Ovary (tissue), 9 donors: Measurements from ENCODE around the gene HNRNPDL. TPM values are rescaled to one million over a fixed set of nuclear protein-coding genes. Genes with fewer than 3 reads are reported as not detected.

Experiments used
- DNase-seq, 5 donors: peaks; one replicate each; pipeline ENCODE4 v3.0.0-alpha.2; 2019 to 2020
- H3K27ac ChIP-seq, 2 donors: fragments of 200-600 bp; one replicate each; pipeline versions ENCODE4 v1.5.1 to v1.8.0; 2019 to 2022
- H3K27me3 ChIP-seq: fragments of 200-600 bp; one replicate; pipeline ENCODE4 v1.8.0; 2022
- H3K36me3 ChIP-seq: fragments of 200-600 bp; sonication (generic); one replicate; pipeline ENCODE4 v1.5.1; 2019
- H3K4me1 ChIP-seq: one replicate; pipeline ENCODE4 v1.8.1; 2013; ENCODE audit warnings: mild to moderate bottlenecking, moderate library complexity; ENCODE audit not compliant: insufficient read depth
- H3K4me3 ChIP-seq: fragments of 200-600 bp; sonication (generic); one replicate; pipeline ENCODE4 v1.5.1; 2017
- H3K9me3 ChIP-seq, 2 donors: fragments of 200-600 bp in 1 of 2; sonication (generic) in 1 of 2; one replicate each; pipeline versions ENCODE4 v1.5.1 to v1.8.1; 2013 to 2019; ENCODE audit warnings: mild to moderate bottlenecking in 1 of 2, moderate library complexity in 1 of 2
- EP300 ChIP-seq: sonication (generic); formaldehyde crosslinking; IDR thresholded peaks from one replicate; pipeline ENCODE4 v1.6.1; 2017; ENCODE audit warnings: antibody characterized with exemption
- POLR2A ChIP-seq: fragments of 450-650 bp; IDR thresholded peaks from one replicate; pipeline ENCODE4 v1.6.1; 2017; ENCODE audit warnings: antibody characterized with exemption, mild to moderate bottlenecking, moderate library complexity
- WGBS, 3 donors: extraction: QIAGEN DNeasy Blood & Tissue Kit in 1 of 3; methylation state at CpG; one replicate each; pipeline versions ENCODE4 v1.1.5 to v1.1.7; 2013 to 2017; 5-methylcytosine and 5-hydroxymethylcytosine counted together
- intact Hi-C, 4 donors: fragments of 100-400 bp; cut with DNase I; formaldehyde crosslinking; loops; one replicate each; pipeline versions ENCODE4 v1.11.0 to v1.15.1; 2022 to 2023
- polyA plus RNA-seq, 2 donors: library from polyadenylated mRNA; stranded (reverse); fragments of 200-250 nt in 1 of 2; fragments of 350-450 nt in 1 of 2; fragmentation: Illumina TruSeq in 1 of 2; extraction: RNeasy Lipid Tissue Mini Kit (QIAGEN cat#74804) in 1 of 2; gene quantifications; one replicate each; pipeline ENCODE4 v1.2.3, GENCODE V29; 2013 to 2014
- small RNA-seq: library from RNA; depleted of rRNA; stranded (forward); fragments of <200 nt; gene quantifications from one replicate; pipeline ENCODE3, GENCODE V24; 2016
- total RNA-seq, 7 donors: library from RNA; depleted of rRNA in 2 of 7; stranded (reverse); fragments of >200 nt in 2 of 7; fragmentation: NEBNext Ultra II Directional in 3 of 7; extraction: Animal tissue kit (Norgen Biotek cat#: 25700) in 3 of 7; gene quantifications; one replicate each; pipeline versions ENCODE4 v1.1.0 to v1.2.4, GENCODE V29; 2016 to 2023
- TF ChIP-seq, protein P1 (sequence below), 3 donors: fragments of 450-650 bp in 2 of 3; fragments of 200-600 bp in 1 of 3; IDR thresholded peaks; one replicate each; pipeline versions ENCODE4 v1.5.1 to v1.8.0; 2016 to 2022; ENCODE audit warnings: antibody characterized with exemption in 3 of 3, mild to moderate bottlenecking in 1 of 3
- donor health status: DM: no; HTN: no; CAD: no; lungs with moderate emphysema.
- donor health status: DM: no; HTN: no; CAD: no.
- donor health status: Bipolar disorder and iron deficiency.
- donor health status: DM: yes; HTN: yes; CAD: no.
- donor health status: DM: no; HTN: no; CAD: no.
- donor health status: DM: yes; HTN: yes; CAD: no.

The HNRNPDL gene
- total and polyA plus RNA-seq, 9 donors, result 204 to 406 (median 337) TPM

DNA sequence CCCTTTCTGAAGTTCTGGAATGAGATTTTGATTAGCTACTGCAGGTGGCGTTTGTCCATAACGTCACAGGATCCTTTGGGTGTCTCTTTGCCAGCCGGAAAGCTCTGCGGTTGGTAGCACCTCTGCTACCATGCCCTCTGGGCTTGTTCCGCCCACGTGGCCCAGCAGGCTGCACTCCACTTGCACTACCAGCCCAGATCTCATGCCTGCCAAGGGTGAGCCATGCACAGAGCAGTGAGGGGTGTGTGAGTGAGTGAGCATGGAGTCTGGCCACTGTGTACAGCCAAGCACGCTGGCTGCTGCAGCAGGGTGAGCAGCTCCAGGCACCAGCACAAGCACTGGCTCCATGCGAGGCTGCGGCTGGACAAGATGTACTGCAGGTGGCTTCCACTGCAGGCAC lies 49.9 kb downstream of the HNRNPDL start:
- Histone ChIP-seq H3K4me3 (no peak overlapping the region), H3K4me1 (peaks cover 3% of the 10 kb centered on the region), H3K27me3 (no peaks in the 10 kb centered on the region), H3K27ac (no peak overlapping the region), H3K36me3 (no peaks in the 10 kb centered on the region), H3K9me3 (no peaks in the 10 kb centered on the region)
- intact Hi-C loops, result no loop called here
- DNase-seq, result no peak
- TF ChIP-seq EP300, result no peak
- TF ChIP-seq POLR2A, result no peak
- TF ChIP-seq, protein P1, sequence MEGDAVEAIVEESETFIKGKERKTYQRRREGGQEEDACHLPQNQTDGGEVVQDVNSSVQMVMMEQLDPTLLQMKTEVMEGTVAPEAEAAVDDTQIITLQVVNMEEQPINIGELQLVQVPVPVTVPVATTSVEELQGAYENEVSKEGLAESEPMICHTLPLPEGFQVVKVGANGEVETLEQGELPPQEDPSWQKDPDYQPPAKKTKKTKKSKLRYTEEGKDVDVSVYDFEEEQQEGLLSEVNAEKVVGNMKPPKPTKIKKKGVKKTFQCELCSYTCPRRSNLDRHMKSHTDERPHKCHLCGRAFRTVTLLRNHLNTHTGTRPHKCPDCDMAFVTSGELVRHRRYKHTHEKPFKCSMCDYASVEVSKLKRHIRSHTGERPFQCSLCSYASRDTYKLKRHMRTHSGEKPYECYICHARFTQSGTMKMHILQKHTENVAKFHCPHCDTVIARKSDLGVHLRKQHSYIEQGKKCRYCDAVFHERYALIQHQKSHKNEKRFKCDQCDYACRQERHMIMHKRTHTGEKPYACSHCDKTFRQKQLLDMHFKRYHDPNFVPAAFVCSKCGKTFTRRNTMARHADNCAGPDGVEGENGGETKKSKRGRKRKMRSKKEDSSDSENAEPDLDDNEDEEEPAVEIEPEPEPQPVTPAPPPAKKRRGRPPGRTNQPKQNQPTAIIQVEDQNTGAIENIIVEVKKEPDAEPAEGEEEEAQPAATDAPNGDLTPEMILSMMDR (IDR thresholded peaks at IDR 0.05), result no peak
- 86 to 97% (median 95%) methylated on average over 8 to 9 of the region's 9 CpGs for WGBS, 3 donors

DNA sequence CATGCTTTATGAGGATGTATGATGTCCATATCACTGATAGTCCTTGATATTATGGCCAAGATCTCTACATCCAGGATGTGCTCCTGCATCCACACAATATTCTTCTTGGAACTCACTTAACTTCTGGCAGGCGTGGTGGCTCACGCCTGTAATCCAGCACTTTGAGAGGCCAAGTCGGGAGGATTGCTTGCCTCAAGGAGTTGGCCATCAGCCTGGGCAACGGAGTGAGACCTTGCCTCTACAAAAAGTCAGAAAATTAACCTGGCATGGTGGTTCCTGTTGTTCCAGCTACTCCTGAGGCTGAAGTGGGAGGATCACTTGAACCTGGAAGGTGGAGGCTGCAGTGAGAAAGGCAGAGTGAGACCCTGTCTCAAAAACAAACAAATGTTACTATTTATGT lies 54.2 kb downstream of the HNRNPDL start:
- DNase-seq, result no peak
- H3K4me1 ChIP-seq, result peaks cover 5% of the 10 kb centered on the region
- intact Hi-C loops, result loop anchor here in 2 of 4 donors (10.0 kb wide), 1 partner anchor 659 kb away; the partner anchor contains the start of gene COPS4 (in 2 of the 2)
- TF ChIP-seq, protein P1 (IDR thresholded peaks at IDR 0.05), result no peak
- TF ChIP-seq POLR2A, result no peak
- no peak for TF ChIP-seq EP300
- no peak overlapping the region for H3K4me3 ChIP-seq
- no peaks in the 10 kb centered on the region for H3K9me3 ChIP-seq
- H3K27ac ChIP-seq, result no peak overlapping the region
- H3K27me3 ChIP-seq, result no peaks in the 10 kb centered on the region
- 74 to 80% (median 77%) methylated on average over 4 of the region's 4 CpGs for WGBS, 3 donors
- H3K36me3 ChIP-seq, result no peaks in the 10 kb centered on the region

DNA sequence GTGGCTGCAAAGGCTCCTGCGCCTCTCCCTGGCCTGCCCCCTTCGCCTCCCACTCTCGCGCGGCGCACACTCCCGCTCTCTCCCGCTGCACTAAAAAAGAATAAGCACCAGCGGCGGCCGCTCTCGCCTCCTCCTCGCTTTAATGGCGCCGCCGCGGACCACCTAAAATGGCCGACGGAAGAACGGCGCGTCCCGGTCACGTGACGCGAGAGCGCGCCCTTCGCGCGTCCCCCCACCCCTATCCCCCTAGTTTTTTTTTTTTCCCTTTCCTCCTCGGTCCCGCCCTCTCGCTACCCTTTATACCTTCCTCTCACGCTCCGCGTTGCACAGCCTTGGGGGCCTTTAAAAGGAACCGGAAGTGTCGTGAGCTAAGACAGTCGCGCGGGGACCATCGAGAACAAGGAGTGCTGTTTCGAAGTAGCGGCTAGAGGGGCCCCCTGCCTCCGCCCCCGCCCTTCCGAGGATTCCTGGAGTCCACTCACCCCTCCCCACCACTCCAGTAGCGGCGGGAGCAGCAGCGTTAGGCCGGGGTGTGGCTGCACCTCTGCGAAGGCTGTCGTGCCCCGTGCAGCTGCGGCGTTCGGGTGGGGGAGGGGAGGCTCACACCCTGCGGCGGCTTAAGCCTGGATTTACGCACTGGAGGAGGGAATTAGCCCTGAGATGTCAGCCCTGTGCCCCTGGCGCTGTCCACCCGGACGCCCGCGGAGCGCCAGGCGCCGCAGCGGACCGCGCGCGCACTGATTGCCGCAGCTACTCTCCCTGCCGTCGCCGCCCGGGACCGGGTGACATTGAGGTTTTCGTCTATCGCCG lies 56.2 kb downstream of the HNRNPDL start, which contains the start of gene HNRNPD:
Gene HNRNPD, minus strand, starts transcription at position 176 of the 810 bp plus-strand sequence. CDS start 313 bp downstream, outside the sequence.
- Histone ChIP-seq H3K27ac (peak within 1 kb of the TSS; percentile 94 to 95), H3K36me3 (no peaks in the 10 kb centered on the region), H3K4me1 (peaks cover 5% of the 10 kb centered on the region), H3K9me3 (no peaks in the 10 kb centered on the region), H3K4me3 (peak within 1 kb of the TSS; percentile 97), H3K27me3 (no peaks in the 10 kb centered on the region)
- TF ChIP-seq POLR2A (peak; percentile 91), EP300 (no peak)
- TF ChIP-seq, protein P1 (IDR thresholded peaks at IDR 0.05), result peak in 2 of 3 donors; percentile 7 to 30
- 0 to 1% (median 0%) methylated on average over 83 of the region's 83 CpGs for WGBS, 3 donors
- peak; percentile 96 to 99 (median 98) for DNase-seq
- intact Hi-C loops, result loop anchor here (1.0 to 10.0 kb wide), 4 partner anchors 53 to 661 kb away; partner anchors contain the start of gene COPS4 (in 2 of the 4)

DNA sequence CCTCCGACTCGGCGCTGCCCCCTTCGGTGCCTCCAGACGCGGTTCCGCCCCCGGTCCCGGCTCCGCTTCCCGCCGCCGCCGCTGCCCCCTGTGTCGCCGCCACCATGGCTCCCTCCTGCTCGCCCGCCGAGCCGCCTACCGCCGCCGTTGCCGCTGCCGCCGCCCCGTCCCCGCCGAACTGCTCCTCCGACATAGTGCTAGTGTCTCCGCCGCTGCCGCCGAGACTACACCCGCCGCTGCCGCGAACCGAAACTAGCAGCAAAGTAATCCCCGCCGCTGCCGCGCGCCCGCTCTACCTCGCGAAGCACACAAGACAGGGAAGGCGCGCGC lies 56.8 kb downstream of the HNRNPDL start:
- WGBS, 3 donors, result 0 to 2% (median 0%) methylated on average over 24 to 50 of the region's 50 CpGs
- DNase-seq, result no peak
- Histone ChIP-seq H3K4me1 (peaks cover 9% of the 10 kb centered on the region), H3K4me3 (peak overlapping the region; percentile 97), H3K27me3 (no peaks in the 10 kb centered on the region), H3K9me3 (no peaks in the 10 kb centered on the region), H3K27ac (peak overlapping the region; percentile 94 to 95), H3K36me3 (no peaks in the 10 kb centered on the region)
- TF ChIP-seq EP300, result no peak
- TF ChIP-seq, protein P1 (IDR thresholded peaks at IDR 0.05), result no peak
- TF ChIP-seq POLR2A, result no peak
- intact Hi-C loops, result loop anchor here in 3 of 4 donors (1.0 to 10.0 kb wide), 3 partner anchors 54 to 661 kb away; partner anchors contain the start of gene COPS4 (in 2 of the 3)

Small RNA genes within 50 kb of the gene (small RNA-seq; reads per million reads assigned to genes)
- not detected for gene RF00150

Other genes starting within 250 kb of the HNRNPDL start
- 100 to 1,000 TPM in 6 of 7 donors, 10 to 100 TPM in 1; 85.1 to 243 (median 185) TPM for gene HNRNPD, start 56.5 kb downstream of the HNRNPDL start, total RNA-seq
- gene HNRNPD, start 56.5 kb downstream of the HNRNPDL start, polyA plus RNA-seq, result 100 to 1,000 TPM; 168 to 520 TPM
- gene ENOPH1, start 128 bp upstream of the HNRNPDL start, total RNA-seq, result 10 to 100 TPM; 16.1 to 34.2 (median 24.1) TPM
- 10 to 100 TPM; 23.5 to 27.3 TPM for gene ENOPH1, start 128 bp upstream of the HNRNPDL start, polyA plus RNA-seq
- gene TMEM150C, start 131.5 kb upstream of the HNRNPDL start, total RNA-seq, result 10 to 100 TPM; 13.5 to 48.8 (median 31.4) TPM
- 10 to 100 TPM; 30.4 to 39.8 TPM for gene TMEM150C, start 131.5 kb upstream of the HNRNPDL start, polyA plus RNA-seq